Stimulated activated CD8-positive, alpha-beta memory T cell treated with anti-CD3 and anti-CD28 coated beads, Interleukin-15, amount 100 ng/mL, for 24 hours (primary cell): ENCODE results near the gene MDM1.

Experiments
- DNase-seq: peaks from one replicate; pipeline ENCODE4 v3.0.0-alpha.2; 2020; ENCODE audit warnings: low read depth

The MDM1 gene

GRCh38 chr12:68356986-68357385 lies 24.8 kb upstream of the MDM1 start:
- DNase-seq: no peak

- no peak for DNase-seq
These were observed 24.0 kb upstream of the MDM1 start for GRCh38 chr12:68356060-68356695.

GRCh38 chr12:68354977-68355541 lies 22.9 kb upstream of the MDM1 start:
- no peak for DNase-seq

GRCh38 chr12:68352067-68352466 lies 19.9 kb upstream of the MDM1 start:
- no peak for DNase-seq

GRCh38 chr12:68350753-68351152 lies 18.6 kb upstream of the MDM1 start:
- DNase-seq: no peak

GRCh38 chr12:68349921-68350606 lies 17.9 kb upstream of the MDM1 start:
- DNase-seq: no peak

GRCh38 chr12:68349220-68349621 lies 17.1 kb upstream of the MDM1 start:
- no peak for DNase-seq

DNA sequence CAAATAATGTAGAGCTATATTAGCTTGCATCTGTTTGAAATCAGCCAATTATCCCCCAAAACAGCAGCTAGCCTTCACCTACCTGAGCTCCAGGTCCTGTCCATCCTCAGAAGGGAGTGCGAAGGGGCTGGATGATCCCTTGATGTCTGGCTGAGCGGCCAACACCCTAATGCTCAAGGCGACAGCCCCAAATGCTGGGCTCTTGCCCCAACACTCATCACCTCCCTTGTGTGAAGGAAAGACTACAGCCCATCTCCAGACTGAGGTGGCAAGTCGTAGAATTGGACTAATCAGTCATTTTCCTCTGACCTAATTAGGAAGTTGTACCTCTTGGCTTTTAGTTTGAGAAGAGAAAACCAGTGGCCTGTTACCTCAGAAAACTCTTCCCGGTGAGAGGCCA lies 16.3 kb upstream of the MDM1 start:
- DNase-seq: no peak

- DNase-seq: no peak
These were observed 13.6 kb upstream of the MDM1 start for GRCh38 chr12:68345763-68346162.

DNA sequence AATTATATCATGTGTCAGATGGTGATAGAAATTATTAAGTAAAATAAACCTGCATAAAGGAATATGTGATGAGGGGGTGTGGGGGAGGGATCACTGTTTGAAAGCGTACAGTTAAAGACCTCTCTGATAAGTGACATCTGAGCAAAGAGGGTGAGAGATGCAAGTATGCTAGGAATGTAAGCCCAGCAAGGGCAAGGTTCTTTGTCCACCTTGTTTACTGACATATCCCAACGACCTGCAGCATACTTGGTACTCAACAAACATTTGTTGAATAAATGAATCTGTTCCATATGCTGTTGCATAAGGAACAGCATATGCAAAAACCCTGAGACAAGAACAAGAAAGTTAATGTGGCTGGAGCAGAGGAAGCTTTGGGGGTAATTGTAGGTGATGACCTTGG lies 12.0 kb upstream of the MDM1 start:
- DNase-seq: no peak

GRCh38 chr12:68342966-68343365 lies 10.8 kb upstream of the MDM1 start:
- no peak for DNase-seq

- DNase-seq: no peak
These were observed 9.7 kb upstream of the MDM1 start for GRCh38 chr12:68341822-68342221.

DNA sequence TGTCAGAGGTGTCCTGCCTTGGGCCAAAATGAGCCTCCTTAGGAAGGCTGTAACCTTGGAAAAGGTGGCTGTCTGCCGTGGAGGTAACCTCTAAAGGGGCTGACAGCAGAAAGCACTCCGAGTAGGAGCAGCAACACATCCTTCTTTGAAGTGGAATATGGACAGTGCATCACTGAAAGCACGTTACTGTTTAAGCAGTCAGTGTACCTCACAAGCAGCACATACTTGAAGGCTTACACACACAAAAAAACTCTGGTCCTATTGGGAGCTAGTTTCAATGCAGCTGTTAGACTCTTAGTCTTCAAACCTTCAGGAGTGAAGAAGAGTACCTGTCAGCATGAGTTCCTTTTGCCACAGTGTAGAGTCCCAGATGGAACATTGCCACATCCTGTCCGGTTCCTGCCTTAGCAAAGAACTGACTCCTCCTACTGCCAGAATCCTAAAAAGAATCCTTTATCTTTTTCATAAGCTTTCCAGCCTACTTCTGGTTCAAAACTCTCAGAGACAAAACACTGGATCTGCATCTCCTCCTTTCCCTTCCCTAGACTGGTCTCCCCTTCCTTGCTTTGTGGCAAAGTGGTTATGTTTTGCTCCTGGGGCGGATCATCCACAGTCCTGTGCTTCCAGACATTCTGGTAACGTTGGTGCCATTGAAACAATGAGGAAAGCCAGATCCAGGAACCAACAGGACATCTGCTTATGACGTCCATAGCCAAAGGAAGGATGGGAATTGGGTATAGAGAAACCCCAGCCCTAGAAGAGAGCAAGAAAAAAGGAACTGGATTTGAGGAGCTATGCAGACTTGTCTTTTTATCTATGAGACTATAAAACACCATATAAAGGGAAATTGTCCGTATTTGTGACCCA lies 8.5 kb upstream of the MDM1 start:
- no peak for DNase-seq

DNA sequence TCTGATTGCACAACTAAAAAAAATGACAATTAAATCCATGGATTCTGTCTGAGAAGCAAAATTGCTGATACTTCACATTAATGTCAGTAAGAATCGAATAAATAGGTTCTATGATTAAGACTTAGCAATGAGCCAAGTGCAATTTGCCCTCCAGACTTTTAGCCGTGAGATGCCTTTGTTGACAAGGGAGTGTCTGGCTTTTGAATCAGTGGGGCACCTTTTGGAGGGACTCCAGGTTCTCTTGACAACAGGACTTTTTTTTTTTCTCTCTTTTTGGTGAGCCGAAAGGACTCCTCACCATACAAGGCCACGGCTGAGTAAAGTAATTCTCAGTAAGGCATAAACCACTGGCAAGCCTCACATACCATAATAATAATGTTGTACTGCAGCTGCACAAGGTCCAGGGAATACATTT lies 4.7 kb upstream of the MDM1 start:
- DNase-seq: no peak

DNA sequence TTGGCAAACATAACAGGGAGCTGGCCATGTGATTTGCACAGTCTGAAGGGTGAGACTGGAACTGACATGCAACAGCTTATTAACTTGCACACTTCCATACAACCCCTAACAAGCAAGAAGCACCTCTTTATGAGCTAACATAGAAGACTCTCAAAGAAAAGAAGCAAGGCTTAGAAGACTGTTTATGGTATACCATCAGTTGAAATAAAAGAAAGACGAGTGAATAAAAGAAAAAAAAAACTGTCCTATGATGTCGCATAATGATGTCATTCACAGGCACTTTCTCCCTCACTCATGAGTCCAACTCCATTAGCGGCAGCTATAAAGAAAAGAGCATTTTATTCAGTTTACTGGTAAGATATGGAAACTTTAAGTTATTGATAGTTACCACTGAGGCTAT lies 3.3 kb upstream of the MDM1 start:
- no peak for DNase-seq

GRCh38 chr12:68334132-68334531 lies 2.0 kb upstream of the MDM1 start:
- no peak for DNase-seq

GRCh38 chr12:68332728-68333630 lies 817 bp upstream of the MDM1 start:
- DNase-seq: no peak

- no peak for DNase-seq
These were observed 678 bp downstream of the MDM1 start for GRCh38 chr12:68331500-68331868.

DNA sequence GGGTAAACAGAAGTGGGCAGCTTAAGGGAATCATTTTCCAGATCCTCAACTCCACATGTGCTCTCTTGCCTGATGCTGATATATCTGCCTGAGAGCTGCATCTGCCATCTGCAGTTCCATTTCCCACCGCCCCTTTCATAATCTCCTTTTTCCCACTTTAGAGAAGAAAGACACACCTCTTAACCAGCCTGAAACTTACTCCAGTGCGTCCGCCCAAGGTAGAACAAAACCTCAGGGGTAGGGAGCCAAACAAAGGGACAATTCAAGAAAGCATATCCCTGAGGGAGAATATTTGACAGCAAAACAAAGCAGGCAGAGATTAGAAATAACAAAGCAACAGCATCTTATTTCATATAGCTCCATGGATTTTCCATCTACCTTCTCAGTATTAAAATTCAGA lies 4.3 kb downstream of the MDM1 start:
- DNase-seq: no peak

- no peak for DNase-seq
These were observed 5.4 kb downstream of the MDM1 start for GRCh38 chr12:68326716-68327115.

DNA sequence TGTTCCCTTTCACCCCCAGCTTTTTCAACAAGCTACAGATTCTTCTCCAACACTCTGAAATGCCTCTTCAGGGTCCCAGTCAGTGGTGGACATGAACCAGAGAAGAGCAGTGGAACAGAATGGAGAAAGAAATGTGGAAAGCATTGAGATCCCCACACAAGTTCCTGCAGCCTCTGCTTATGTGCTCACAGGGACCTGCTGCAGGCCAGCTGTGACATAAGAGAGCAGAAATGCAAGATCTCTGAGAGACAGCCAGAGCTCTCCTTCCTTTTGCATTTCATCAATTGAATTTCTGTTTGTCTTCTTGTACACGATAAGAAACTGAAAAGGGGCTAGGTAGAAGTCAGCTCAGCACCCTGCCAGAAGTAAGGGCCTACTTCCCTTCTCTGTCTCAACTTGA lies 6.2 kb downstream of the MDM1 start:
- no peak for DNase-seq

- DNase-seq: no peak
These were observed 7.6 kb downstream of the MDM1 start for GRCh38 chr12:68324531-68324930.
